Neuronal stem cell (in vitro differentiated cells): Measurements from ENCODE around the gene NUP214.
"Not testable (repeated sequence)": the region's sequence is repeated elsewhere in the genome, so short reads cannot be mapped to it uniquely, and the experiment has no call there.

Experiments used
- DNase-seq: peaks from one replicate; pipeline ENCODE4 v3.0.0-alpha.2; 2013; ENCODE audit warnings: low spot score
- H2AFZ ChIP-seq: one replicate; pipeline ENCODE4 v1.6.1; 2013; ENCODE audit warnings: mild to moderate bottlenecking, low read length, inconsistent platforms
- H2AK5ac ChIP-seq: 2 replicates; pipeline ENCODE4 v1.6.1; 2013; ENCODE audit warnings: low read depth, mild to moderate bottlenecking, inconsistent platforms, low read length, moderate library complexity, mixed read lengths
- H2BK120ac ChIP-seq: 2 replicates; pipeline ENCODE4 v1.6.1; 2013; ENCODE audit warnings: low read depth, mild to moderate bottlenecking, inconsistent platforms, low read length, moderate library complexity, mixed read lengths
- H2BK12ac ChIP-seq: one replicate; pipeline ENCODE4 v1.6.1; 2013; ENCODE audit warnings: low read length, inconsistent platforms
- H2BK15ac ChIP-seq: 2 replicates; pipeline ENCODE4 v1.6.1; 2013; ENCODE audit warnings: mild to moderate bottlenecking, low read length, inconsistent platforms, mixed read lengths
- H2BK5ac ChIP-seq: one replicate; pipeline ENCODE4 v1.6.1; 2013; ENCODE audit warnings: inconsistent platforms, mild to moderate bottlenecking, low read length, moderate library complexity
- H3K14ac ChIP-seq: one replicate; pipeline ENCODE4 v1.6.1; 2013; ENCODE audit warnings: low read length, inconsistent platforms
- H3K18ac ChIP-seq: 2 replicates; pipeline ENCODE4 v1.6.1; 2013; ENCODE audit warnings: low read length, inconsistent platforms
- H3K23ac ChIP-seq: 2 replicates; pipeline ENCODE4 v1.6.1; 2013; ENCODE audit warnings: low read depth, mild to moderate bottlenecking, mixed read lengths, low read length, inconsistent platforms; ENCODE audit not compliant: poor library complexity
- H3K27ac ChIP-seq: replicated peaks from 3 replicates; pipeline ENCODE4 v1.5.1; 2013; ENCODE audit warnings: low read length, inconsistent platforms
- H3K27me3 ChIP-seq, 3 experiments: 2 replicates each; pipeline ENCODE4 v1.6.1; 2013; ENCODE audit warnings: low read length in 3 of 3, mild to moderate bottlenecking in 2 of 3, inconsistent platforms in 1 of 3, low read depth in 1 of 3, mixed read lengths in 1 of 3, moderate library complexity in 1 of 3; ENCODE audit not compliant: control insufficient read depth in 3 of 3, insufficient read depth in 3 of 3
- H3K36me3 ChIP-seq, 2 donors: replicated peaks in 1 of 2; 2 replicates each; pipeline ENCODE4 v1.6.1; 2013; ENCODE audit warnings: low read length in 2 of 2; ENCODE audit not compliant: control insufficient read depth in 2 of 2, insufficient read depth in 2 of 2
- H3K4ac ChIP-seq: 2 replicates; pipeline ENCODE4 v1.6.1; 2013; ENCODE audit warnings: inconsistent platforms, mild to moderate bottlenecking, low read length, moderate library complexity
- H3K4me1 ChIP-seq, 2 donors: 1 replicate in 1 of 2; 2 replicates in 1 of 2; pipeline ENCODE4 v1.6.1; 2013; ENCODE audit warnings: low read length in 2 of 2, low read depth in 1 of 2; ENCODE audit not compliant: control insufficient read depth in 2 of 2, insufficient read depth in 1 of 2
- H3K4me2 ChIP-seq: one replicate; pipeline ENCODE4 v1.6.1; 2013; ENCODE audit warnings: mild to moderate bottlenecking, low read length, inconsistent platforms; ENCODE audit not compliant: insufficient read depth, poor library complexity, severe bottlenecking
- H3K4me3 ChIP-seq, 2 donors: 2 replicates each; pipeline ENCODE4 v1.5.1; 2013; ENCODE audit warnings: low read length in 2 of 2, mild to moderate bottlenecking in 2 of 2, inconsistent platforms in 1 of 2, moderate library complexity in 1 of 2
- H3K79me1 ChIP-seq: one replicate; pipeline ENCODE4 v1.6.1; 2013; ENCODE audit warnings: low read depth, mild to moderate bottlenecking, inconsistent platforms, low read length, moderate library complexity
- H3K9ac ChIP-seq: one replicate; pipeline ENCODE4 v1.6.1; 2013; ENCODE audit warnings: mild to moderate bottlenecking, low read depth, low read length, inconsistent platforms; ENCODE audit not compliant: poor library complexity
- H3K9me3 ChIP-seq, 2 donors: replicated peaks in 1 of 2; 2 replicates each; pipeline versions ENCODE3 to v1.6.1; 2013; ENCODE audit warnings: low read length in 2 of 2, mild to moderate bottlenecking in 2 of 2, inconsistent platforms in 1 of 2, low read depth in 1 of 2, mixed read lengths in 1 of 2, moderate library complexity in 1 of 2; ENCODE audit not compliant: control insufficient read depth in 2 of 2, insufficient read depth in 1 of 2
- H4K8ac ChIP-seq: one replicate; pipeline ENCODE4 v1.6.1; 2013; ENCODE audit warnings: low read depth, mild to moderate bottlenecking, inconsistent platforms, low read length, moderate library complexity
- H4K91ac ChIP-seq: one replicate; pipeline ENCODE4 v1.6.1; 2013; ENCODE audit warnings: low read length, low read depth, mild to moderate bottlenecking, inconsistent platforms; ENCODE audit not compliant: poor library complexity
- WGBS, 2 donors: extraction: QIAGEN DNeasy Blood & Tissue Kit; methylation state at CpG; one replicate each; pipeline ENCODE4 v1.1.7; 2013; ENCODE audit warnings: missing lambda C conversion rate in 2 of 2, mixed read lengths in 1 of 2; ENCODE audit not compliant: insufficient read length in 2 of 2, insufficient replicate concordance in 1 of 2; ENCODE audit errors: extremely low coverage in 2 of 2; 5-methylcytosine and 5-hydroxymethylcytosine counted together

NUP214 gene

DNA sequence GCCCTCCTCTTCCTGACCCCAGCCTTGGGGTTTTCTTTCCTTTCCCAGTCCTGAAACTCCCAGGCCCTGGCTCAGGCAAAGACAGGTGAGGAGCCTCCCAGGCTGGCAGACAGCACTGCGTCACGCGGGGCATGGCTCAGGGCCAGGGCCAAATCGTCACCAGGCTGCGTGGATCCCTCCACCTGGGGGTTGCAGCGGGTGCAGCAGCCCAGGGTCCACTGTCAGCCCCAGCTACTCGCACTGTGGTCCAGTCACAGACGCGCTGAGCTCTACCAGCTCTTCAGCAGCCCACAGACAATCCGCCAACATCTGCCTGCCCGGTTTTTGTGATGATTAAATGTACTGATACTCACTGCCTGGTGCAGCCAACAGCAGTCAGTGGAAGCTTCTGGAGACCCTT, 138.8 kb downstream of the NUP214 start:
- no peaks in the 10 kb centered on the region for H3K79me1 ChIP-seq
- H3K9ac ChIP-seq, result peak overlapping the region; percentile 55
- peak overlapping the region; percentile 72 for H3K18ac ChIP-seq
- no peak overlapping the region for H2BK12ac ChIP-seq
- H3K4me3 ChIP-seq, result no peak overlapping the region
- H3K4me2 ChIP-seq, result no peak overlapping the region
- no peaks in the 10 kb centered on the region for H3K9me3 ChIP-seq
- H3K14ac ChIP-seq, result peak overlapping the region; percentile 95
- no peak overlapping the region for H2AFZ ChIP-seq
- no peak overlapping the region for H2BK120ac ChIP-seq
- H3K4ac ChIP-seq, result no peak overlapping the region
- peak overlapping the region; percentile 56 for H3K23ac ChIP-seq
- no peak overlapping the region for H3K27ac ChIP-seq
- peak overlapping the region; percentile 24 for H2AK5ac ChIP-seq
- H3K27me3 ChIP-seq, result no peaks in the 10 kb centered on the region
- peaks cover 0 to 5% of the 10 kb centered on the region in 2 donors for H3K36me3 ChIP-seq
- H2BK15ac ChIP-seq, result no peak overlapping the region
- WGBS, 2 donors, result no CpG with 5 or more reads among the region's 11 CpGs
- no peak for DNase-seq
- H3K4me1 ChIP-seq, result peaks cover 0 to 2% of the 10 kb centered on the region in 2 donors
- no peak overlapping the region for H4K91ac ChIP-seq
- H4K8ac ChIP-seq, result no peak overlapping the region
- no peak overlapping the region for H2BK5ac ChIP-seq

- H2BK120ac ChIP-seq, result no peak overlapping the region
- DNase-seq, result no peak
- H2AK5ac ChIP-seq, result no peak overlapping the region
- no peaks in the 10 kb centered on the region for H3K79me1 ChIP-seq
- no peak overlapping the region for H3K4me2 ChIP-seq
- H3K9ac ChIP-seq, result no peak overlapping the region
- no peak overlapping the region for H2BK15ac ChIP-seq
- peaks cover 2 to 5% of the 10 kb centered on the region in 2 donors for H3K4me1 ChIP-seq
- no peak overlapping the region for H2AFZ ChIP-seq
- H3K23ac ChIP-seq, result peak overlapping the region; percentile 83
- no peaks in the 10 kb centered on the region for H3K36me3 ChIP-seq
- H2BK5ac ChIP-seq, result no peak overlapping the region
- WGBS, 2 donors, result no CpG with 5 or more reads among the region's 26 CpGs
- H4K8ac ChIP-seq, result no peak overlapping the region
- no peak overlapping the region for H3K27ac ChIP-seq
- peak overlapping the region; percentile 4 for H4K91ac ChIP-seq
- H3K4me3 ChIP-seq, result no peak overlapping the region
- no peaks in the 10 kb centered on the region for H3K27me3 ChIP-seq
- peak overlapping the region; percentile 72 for H3K18ac ChIP-seq
- H3K14ac ChIP-seq, result no peak overlapping the region
- H3K4ac ChIP-seq, result no peak overlapping the region
- peak overlapping the region; percentile 87 for H2BK12ac ChIP-seq
- H3K9me3 ChIP-seq, result no peaks in the 10 kb centered on the region
Measured at GRCh38 chr9:131266266-131267229, 141.2 kb downstream of the NUP214 start.

DNA sequence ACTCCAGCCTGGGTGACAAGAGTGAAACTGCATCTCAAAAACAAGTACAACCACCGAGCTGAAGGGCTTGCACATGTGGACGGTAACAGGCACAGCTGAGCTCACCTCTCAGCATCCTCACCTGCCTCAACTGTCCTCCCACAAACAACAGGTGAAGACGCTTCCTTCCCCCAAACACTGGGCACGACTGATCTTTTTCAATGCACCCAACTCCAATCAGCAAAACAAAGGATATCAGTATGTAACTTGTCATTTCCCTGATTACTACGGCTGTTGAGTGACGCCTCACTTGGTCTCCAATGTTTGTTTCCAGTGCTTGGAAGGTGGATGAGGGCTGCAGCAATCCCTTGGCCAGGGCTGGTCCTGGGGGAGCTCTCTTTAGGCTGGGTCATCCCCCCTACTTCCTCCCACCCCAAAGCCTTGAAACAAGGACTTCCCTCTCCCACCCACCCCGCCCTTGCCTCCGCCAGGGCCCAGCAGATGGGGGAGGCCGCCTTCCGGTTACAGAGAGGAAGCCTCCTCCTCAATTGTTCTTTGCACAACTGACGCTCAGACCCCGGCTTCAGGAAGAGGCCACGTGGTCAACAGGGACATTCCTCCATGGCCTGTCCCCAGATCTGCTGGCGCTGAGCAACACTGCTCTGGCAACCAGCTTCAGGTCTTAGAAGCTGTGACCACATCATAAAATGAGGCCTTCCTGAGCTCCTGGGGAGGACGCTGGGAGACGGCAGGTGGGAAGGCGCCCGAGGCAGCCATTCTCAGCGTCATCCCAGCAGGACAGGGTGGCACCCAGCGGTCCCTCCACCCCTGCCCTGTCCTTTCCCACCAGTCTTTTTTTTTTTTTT, 145.0 kb downstream of the NUP214 start:
- no peak for DNase-seq

DNA sequence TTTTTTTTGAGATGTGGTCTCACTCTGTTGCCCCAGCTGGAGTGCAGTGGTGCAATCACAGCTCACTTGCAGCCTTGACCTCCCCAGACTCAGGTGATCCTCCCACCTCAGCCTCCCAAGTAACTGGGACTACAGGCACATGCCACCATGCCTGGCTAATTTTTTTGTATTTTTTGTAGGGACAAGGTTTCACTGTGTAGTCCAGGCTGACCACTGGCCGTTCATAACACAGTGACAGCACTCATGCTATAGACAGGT, 145.6 kb downstream of the NUP214 start:
- not testable (repeated sequence) for H2BK120ac ChIP-seq, H3K18ac ChIP-seq, H3K36me3 ChIP-seq, H2AK5ac ChIP-seq, H2BK12ac ChIP-seq, H3K4me3 ChIP-seq, H3K14ac ChIP-seq, H3K27ac ChIP-seq, H3K79me1 ChIP-seq, H2BK15ac ChIP-seq, H2AFZ ChIP-seq, H4K8ac ChIP-seq, DNase-seq, H2BK5ac ChIP-seq, H4K91ac ChIP-seq, H3K23ac ChIP-seq, H3K4ac ChIP-seq, H3K9ac ChIP-seq, H3K9me3 ChIP-seq, H3K4me2 ChIP-seq
- no CpG with 5 or more reads among the region's 1 CpG for WGBS, 2 donors
- Histone ChIP-seq H3K27me3 (peaks cover 3 to 11% (median 6%) of the 10 kb centered on the region in 3 experiments), H3K4me1 (peaks cover 11 to 14% of the 10 kb centered on the region in 2 donors)

More for the DNA sequence above, 145.0 kb downstream of the NUP214 start:
- Histone ChIP-seq H2BK15ac (peak overlapping the region; percentile 79), H2BK12ac (no peak overlapping the region), H2AFZ (peak overlapping the region; percentile 73), H3K27me3 (peaks cover 0 to 5% (median 0%) of the 10 kb centered on the region in 3 experiments), H3K18ac (peak overlapping the region; percentile 80), H3K9ac (no peak overlapping the region), H3K4me2 (no peak overlapping the region), H3K9me3 (no peaks in the 10 kb centered on the region), H3K79me1 (no peaks in the 10 kb centered on the region), H3K23ac (peak overlapping the region; percentile 94), H3K36me3 (no peaks in the 10 kb centered on the region), H3K4me3 (no peak overlapping the region), H3K4me1 (peaks cover 11 to 13% of the 10 kb centered on the region in 2 donors), H3K27ac (no peak overlapping the region), H3K4ac (no peak overlapping the region), H4K8ac (no peak overlapping the region), H2BK120ac (no peak overlapping the region), H2BK5ac (no peak overlapping the region), H4K91ac (no peak overlapping the region), H3K14ac (no peak overlapping the region), H2AK5ac (peak overlapping the region; percentile 8)
- no CpG with 5 or more reads among the region's 20 CpGs for WGBS, 2 donors
